ENCODE data around the gene CLEC10A.

CLEC10A gene

DNA sequence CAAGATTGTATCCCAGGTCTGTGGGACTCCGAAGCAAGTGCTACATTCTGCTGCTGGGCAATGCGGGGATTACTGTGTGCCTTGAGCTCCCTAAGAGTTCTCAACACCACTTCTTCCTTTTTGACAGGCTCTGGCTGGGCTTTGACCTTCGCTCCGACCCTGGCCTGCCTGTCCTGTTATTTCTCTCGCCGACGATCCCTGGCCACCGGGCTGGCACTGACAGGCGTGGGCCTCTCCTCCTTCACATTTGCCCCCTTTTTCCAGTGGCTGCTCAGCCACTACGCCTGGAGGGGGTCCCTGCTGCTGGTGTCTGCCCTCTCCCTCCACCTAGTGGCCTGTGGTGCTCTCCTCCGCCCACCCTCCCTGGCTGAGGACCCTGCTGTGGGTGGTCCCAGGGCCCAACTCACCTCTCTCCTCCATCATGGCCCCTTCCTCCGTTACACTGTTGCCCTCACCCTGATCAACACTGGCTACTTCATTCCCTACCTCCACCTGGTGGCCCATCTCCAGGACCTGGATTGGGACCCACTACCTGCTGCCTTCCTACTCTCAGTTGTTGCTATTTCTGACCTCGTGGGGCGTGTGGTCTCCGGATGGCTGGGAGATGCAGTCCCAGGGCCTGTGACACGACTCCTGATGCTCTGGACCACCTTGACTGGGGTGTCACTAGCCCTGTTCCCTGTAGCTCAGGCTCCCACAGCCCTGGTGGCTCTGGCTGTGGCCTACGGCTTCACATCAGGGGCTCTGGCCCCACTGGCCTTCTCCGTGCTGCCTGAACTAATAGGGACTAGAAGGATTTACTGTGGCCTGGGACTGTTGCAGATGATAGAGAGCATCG is 41.8 kb downstream of the CLEC10A start:
- no peak overlapping the region for H3K4me2 ChIP-seq (ENCODE audit: low read depth, low read length, poor library complexity, severe bottlenecking)
- H3K36me3 ChIP-seq (ENCODE audit: low read length) = no peaks in the 10 kb centered on the region
- no peaks in the 10 kb centered on the region; the same call in 1 of the 2 replicates for H3F3A ChIP-seq (ENCODE audit: insufficient read depth)
- no peaks in the 10 kb centered on the region for H3K9me2 ChIP-seq (replicated peaks; ENCODE audit: insufficient read depth, low read length)
- no peaks in the 10 kb centered on the region for H3K27me3 ChIP-seq (ENCODE audit: low read length)
- no peak overlapping the region for H3K9ac ChIP-seq (ENCODE audit: low read length)
- H4K20me1 ChIP-seq (ENCODE audit: low read depth, low read length) = no peaks in the 10 kb centered on the region
- no peak for TF ChIP-seq EZH2phosphoT487 (conservative IDR thresholded peaks at IDR 0.05; ENCODE audit: low read length)
- TF ChIP-seq, protein P1, sequence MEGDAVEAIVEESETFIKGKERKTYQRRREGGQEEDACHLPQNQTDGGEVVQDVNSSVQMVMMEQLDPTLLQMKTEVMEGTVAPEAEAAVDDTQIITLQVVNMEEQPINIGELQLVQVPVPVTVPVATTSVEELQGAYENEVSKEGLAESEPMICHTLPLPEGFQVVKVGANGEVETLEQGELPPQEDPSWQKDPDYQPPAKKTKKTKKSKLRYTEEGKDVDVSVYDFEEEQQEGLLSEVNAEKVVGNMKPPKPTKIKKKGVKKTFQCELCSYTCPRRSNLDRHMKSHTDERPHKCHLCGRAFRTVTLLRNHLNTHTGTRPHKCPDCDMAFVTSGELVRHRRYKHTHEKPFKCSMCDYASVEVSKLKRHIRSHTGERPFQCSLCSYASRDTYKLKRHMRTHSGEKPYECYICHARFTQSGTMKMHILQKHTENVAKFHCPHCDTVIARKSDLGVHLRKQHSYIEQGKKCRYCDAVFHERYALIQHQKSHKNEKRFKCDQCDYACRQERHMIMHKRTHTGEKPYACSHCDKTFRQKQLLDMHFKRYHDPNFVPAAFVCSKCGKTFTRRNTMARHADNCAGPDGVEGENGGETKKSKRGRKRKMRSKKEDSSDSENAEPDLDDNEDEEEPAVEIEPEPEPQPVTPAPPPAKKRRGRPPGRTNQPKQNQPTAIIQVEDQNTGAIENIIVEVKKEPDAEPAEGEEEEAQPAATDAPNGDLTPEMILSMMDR (IDR thresholded peaks at IDR 0.05; ENCODE audit: insufficient read depth, low read length, poor library complexity, severe bottlenecking) = no peak
- no peak overlapping the region for H2AFZ ChIP-seq (ENCODE audit: low read depth, low read length, severe bottlenecking)
- no peak overlapping the region for H3K4me3 ChIP-seq (ENCODE audit: insufficient read depth, low read length, poor library complexity, severe bottlenecking)
- no peaks in the 10 kb centered on the region for H3K9me3 ChIP-seq (ENCODE audit: insufficient read depth, low read length)
- no peak overlapping the region for H3K27ac ChIP-seq (ENCODE audit: low read depth, low read length)
- no peaks in the 10 kb centered on the region for H3K79me2 ChIP-seq (ENCODE audit: insufficient read depth, low read length)

DNA sequence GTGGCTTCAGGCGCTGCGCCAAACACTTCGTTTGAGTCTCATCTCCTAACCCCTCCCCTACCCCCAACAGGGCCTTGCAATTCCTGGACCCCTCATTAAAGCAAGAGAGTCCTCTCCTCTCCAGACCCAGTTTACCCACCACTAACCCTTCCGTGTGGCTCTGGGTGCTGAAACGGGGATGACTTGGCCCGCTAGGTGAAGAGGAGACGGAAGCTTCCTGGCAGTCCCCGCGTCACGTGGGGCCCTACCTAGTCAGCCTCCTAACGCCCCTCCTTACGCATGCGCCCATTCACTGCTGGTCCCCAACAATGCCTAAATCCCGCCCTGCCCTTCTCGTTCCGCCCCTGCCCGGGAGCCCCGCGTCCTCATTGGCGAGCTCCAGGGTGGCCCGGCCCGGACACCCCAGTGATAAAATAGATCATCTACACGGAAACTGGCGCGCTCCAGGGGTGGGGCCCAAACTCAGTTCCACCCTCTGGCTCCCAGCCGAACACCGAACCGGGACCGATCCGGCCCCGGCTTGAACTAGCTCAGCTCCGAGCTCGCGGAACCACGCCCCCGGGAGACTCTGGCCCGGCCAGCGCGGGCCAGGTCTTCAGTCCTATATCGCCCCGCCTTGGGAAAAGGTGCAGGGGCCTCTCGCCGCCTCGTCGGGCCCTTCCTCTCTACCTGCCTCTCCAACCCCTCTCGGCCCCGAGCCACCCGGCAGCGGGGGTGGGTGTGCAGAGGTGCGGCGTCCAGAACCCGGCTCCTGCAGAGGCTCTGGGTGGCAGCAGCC is 44.3 kb downstream of the CLEC10A start, which contains the start of gene SLC16A13:
Gene SLC16A13, plus strand, starts transcription at position 425 of the 778 bp plus-strand sequence. CDS start 368 bp downstream, outside the sequence.
- Histone ChIP-seq H4K20me1 (ENCODE audit: low read depth, low read length) (no peaks in the 10 kb centered on the region), H3K79me2 (ENCODE audit: insufficient read depth, low read length) (no peaks in the 10 kb centered on the region), H3K9ac (ENCODE audit: low read length) (peak within 1 kb of the TSS; percentile 88), H3F3A (ENCODE audit: insufficient read depth) (no peaks in the 10 kb centered on the region; the same call in 1 of the 2 replicates), H3K9me3 (ENCODE audit: insufficient read depth, low read length) (no peaks in the 10 kb centered on the region), H3K9me2 (replicated peaks; ENCODE audit: insufficient read depth, low read length) (no peaks in the 10 kb centered on the region), H2AFZ (ENCODE audit: low read depth, low read length, severe bottlenecking) (peak within 1 kb of the TSS; percentile 98), H3K27me3 (ENCODE audit: low read length) (no peaks in the 10 kb centered on the region), H3K4me2 (ENCODE audit: low read depth, low read length, poor library complexity, severe bottlenecking) (peak within 1 kb of the TSS; percentile 83), H3K27ac (ENCODE audit: low read depth, low read length) (peak within 1 kb of the TSS; percentile 61), H3K4me3 (ENCODE audit: insufficient read depth, low read length, poor library complexity, severe bottlenecking) (peak within 1 kb of the TSS; percentile 96), H3K36me3 (ENCODE audit: low read length) (no peaks in the 10 kb centered on the region)
- TF ChIP-seq EZH2phosphoT487 (conservative IDR thresholded peaks at IDR 0.05; ENCODE audit: low read length) = no peak
- TF ChIP-seq, protein P1 (IDR thresholded peaks at IDR 0.05; ENCODE audit: insufficient read depth, low read length, poor library complexity, severe bottlenecking) = no peak

DNA sequence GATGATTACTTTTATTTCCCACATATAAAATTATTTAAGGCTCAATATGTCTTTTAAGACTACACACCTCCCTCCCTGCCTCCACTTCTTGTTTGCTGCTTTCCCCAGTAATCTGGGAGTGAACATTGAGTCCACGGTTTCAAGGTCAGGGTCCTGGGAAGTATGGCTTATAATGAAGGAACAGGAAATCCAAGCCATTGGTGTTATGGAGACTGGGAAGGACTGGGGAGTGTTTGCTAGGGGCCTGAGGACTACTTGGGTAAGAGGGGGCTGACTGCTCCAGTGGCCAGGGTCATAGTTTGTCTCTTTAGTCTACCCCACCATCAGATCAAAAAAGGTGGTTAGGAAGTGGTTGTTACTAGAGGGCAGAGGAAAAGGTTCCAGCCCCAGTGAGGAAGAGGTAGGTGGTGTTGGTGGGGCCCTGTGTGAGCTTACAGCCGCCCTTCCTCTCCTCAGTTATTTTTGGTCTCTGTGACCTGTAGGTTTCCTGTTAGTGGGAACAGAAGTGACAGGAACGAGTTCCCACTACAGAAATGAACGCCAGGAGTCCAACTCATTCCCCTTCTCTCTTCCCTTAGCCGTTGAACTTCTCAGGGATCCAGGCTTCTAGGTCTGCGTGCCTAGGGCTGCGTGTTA is 45.0 kb downstream of the CLEC10A start:
- no peaks in the 10 kb centered on the region for H3K9me3 ChIP-seq (ENCODE audit: insufficient read depth, low read length)
- H4K20me1 ChIP-seq (ENCODE audit: low read depth, low read length) = no peaks in the 10 kb centered on the region
- H3K79me2 ChIP-seq (ENCODE audit: insufficient read depth, low read length) = no peaks in the 10 kb centered on the region
- peak overlapping the region; percentile 84 for H2AFZ ChIP-seq (ENCODE audit: low read depth, low read length, severe bottlenecking)
- peak overlapping the region; percentile 88 for H3K9ac ChIP-seq (ENCODE audit: low read length)
- peak overlapping the region; percentile 61 for H3K27ac ChIP-seq (ENCODE audit: low read depth, low read length)
- H3K36me3 ChIP-seq (ENCODE audit: low read length) = no peaks in the 10 kb centered on the region
- H3K4me2 ChIP-seq (ENCODE audit: low read depth, low read length, poor library complexity, severe bottlenecking) = peak overlapping the region; percentile 83
- H3K4me3 ChIP-seq (ENCODE audit: insufficient read depth, low read length, poor library complexity, severe bottlenecking) = peak overlapping the region; percentile 96
- no peaks in the 10 kb centered on the region for H3K9me2 ChIP-seq (replicated peaks; ENCODE audit: insufficient read depth, low read length)
- H3K27me3 ChIP-seq (ENCODE audit: low read length) = no peaks in the 10 kb centered on the region
- no peaks in the 10 kb centered on the region; the same call in 1 of the 2 replicates for H3F3A ChIP-seq (ENCODE audit: insufficient read depth)
- TF ChIP-seq EZH2phosphoT487 (conservative IDR thresholded peaks at IDR 0.05; ENCODE audit: low read length) = no peak
- TF ChIP-seq, protein P1 (IDR thresholded peaks at IDR 0.05; ENCODE audit: insufficient read depth, low read length, poor library complexity, severe bottlenecking) = no peak
